Activated T-helper 1 cell treated with anti-CD3 and anti-CD28 coated beads, Interleukin-2, amount 50 U/mL, for 16 hours (primary cell): ENCODE results near the gene P2RY11.

ENCODE experiments used
- DNase-seq, 2 donors: peaks; one replicate each; pipeline ENCODE4 v3.0.0-alpha.2; 2020; ENCODE audit warnings: low read depth in 1 of 2, low spot score in 1 of 2

Gene P2RY11, protein sequence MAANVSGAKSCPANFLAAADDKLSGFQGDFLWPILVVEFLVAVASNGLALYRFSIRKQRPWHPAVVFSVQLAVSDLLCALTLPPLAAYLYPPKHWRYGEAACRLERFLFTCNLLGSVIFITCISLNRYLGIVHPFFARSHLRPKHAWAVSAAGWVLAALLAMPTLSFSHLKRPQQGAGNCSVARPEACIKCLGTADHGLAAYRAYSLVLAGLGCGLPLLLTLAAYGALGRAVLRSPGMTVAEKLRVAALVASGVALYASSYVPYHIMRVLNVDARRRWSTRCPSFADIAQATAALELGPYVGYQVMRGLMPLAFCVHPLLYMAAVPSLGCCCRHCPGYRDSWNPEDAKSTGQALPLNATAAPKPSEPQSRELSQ

DNA sequence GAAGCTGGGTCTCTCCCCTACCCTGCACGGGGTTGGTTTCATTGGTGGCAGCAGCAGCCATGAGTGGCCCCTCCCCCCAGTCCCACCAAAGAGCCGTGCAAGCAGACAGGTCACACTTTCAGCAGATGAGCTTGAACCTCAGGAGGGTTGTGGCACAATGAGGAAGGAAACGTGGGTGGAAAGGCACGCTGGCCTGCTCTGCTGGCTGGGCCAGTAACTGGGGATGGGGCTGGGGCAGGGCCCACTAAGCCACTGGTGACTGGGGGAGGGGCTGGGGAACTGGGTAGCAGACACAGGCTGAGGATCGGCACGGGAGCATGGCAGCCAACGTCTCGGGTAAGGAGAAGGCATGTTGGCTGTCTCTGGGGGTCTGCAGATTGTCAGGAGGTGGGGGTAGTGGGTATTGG, at the start of gene P2RY11:
Gene P2RY11 (plus strand): TSS at position 289 of the 407 bp plus-strand sequence. CDS start 29 bp downstream, at position 318.
- DNase-seq: no peak

DNA sequence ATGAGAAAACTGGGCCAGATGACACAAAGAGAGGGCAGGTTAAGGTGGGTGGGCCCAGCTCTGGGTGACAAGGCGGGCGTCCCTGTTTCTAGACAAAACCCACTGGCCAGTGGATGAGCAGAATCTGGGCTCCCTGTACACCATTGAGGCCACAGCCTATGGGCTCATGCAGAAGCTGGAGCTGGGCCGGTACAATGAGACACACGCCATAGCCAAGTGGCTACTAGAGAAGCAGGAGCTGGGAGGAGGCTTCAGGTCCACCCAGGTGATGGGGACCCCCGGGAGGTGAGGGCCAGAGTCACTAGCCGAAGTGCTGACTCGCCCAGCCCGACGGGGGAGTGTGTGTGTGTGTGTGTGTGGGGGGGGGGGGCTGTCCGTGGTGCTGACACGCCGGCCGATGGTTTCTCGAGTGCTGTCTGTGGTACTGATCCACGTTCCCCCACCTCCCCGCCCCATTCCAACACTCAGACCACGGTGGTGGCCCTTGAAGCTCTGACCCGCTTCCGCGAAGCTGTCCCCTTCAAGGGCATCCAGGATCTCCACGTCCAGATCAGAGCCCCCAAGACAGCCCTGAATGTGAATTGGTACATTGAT, 49.7 kb upstream of the P2RY11 start:
- DNase-seq: no peak

DNA sequence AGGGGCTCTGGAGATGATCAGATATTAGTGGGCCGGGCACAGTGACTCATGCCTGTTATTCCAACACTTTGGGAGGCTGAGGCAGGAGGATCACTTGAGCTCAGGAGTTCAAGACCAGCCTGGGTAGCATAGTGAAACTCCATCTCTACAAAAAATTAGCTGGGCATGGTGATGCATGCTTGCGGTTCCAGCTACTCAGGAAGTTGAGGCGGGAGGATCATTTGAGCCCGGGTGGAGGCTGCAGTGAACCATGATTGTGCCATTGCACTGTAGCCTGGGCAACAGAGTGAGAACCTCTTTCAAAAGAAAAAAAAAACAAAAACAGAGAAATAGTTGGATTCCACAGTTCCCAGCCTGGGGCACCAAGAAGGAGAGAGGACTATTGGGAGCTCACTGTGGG, 43.3 kb upstream of the P2RY11 start:
- DNase-seq: no peak

DNA sequence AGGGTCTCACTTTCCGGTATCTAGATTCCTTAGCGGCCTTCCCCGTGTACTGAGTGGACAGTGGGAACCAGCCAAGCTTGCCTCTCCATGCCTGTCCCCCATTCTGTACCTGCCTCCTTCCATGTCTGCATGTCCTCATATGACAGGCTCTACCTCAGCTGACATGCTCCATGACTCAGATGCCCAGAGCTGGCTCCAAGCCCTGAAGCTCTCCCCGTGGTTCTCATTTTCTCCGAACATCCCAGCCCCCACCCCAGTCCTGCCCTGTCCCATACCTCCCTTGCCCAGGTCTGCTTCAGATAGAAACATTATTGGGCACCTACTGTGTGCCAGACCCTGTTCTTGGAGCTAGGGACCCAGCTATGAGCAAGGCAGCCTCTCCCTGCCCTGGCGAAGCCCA, 42.4 kb upstream of the P2RY11 start:
- no peak for DNase-seq

DNA sequence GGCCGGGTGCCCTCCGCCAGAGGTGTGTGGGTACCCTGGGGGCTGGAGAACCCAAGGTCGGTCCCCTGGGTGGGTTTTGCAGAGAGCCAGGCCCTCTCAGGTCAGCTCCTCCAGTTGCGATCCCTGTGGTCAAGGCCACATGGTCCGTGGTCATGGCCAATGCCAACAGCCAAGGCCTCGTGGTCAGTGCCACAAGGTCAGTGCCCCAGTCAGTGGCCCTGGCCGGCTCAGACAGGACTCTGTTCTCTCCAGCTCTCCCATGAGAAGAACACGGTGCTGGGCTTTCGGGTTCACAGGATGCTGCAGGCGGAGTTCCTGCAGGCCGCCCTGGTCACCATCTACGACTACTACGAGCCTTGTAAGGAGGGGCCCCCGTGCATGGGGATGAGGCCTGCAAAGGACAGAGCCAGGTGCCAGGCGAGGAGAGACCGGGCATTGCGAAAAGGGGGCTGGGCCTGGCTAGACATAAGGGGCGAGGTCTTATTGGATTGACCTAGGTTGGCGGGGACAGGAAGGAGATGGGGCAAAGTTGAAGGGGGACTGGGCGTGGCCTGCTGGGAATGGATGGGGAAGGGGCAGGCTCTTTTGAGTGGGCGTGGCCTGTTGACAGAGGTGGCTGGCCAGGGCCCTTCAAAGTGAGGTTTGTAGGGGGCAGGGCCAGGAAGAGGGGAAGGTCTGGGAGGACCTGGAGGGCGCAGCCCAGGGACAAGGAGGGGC, 40.6 kb upstream of the P2RY11 start:
- no peak for DNase-seq

DNA sequence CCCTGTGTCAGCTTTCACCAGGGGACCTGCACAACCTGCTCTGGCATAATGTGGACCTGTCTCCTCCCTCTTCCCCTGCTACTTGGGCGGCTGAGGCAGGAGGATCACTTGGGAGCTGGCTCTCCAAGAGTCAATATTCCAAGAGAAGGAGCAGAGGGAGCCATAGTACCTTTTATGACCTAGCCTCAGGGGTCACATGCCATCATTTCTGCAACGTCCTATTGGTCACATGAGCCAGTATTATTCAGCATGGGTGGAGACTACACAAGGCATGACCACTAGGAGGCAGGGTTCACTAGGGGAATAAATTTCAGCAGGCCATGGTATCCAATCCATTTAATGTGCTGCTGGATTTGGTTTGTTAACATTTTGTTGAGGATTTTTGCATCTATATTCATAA, 37.3 kb upstream of the P2RY11 start:
- DNase-seq: no peak

DNA sequence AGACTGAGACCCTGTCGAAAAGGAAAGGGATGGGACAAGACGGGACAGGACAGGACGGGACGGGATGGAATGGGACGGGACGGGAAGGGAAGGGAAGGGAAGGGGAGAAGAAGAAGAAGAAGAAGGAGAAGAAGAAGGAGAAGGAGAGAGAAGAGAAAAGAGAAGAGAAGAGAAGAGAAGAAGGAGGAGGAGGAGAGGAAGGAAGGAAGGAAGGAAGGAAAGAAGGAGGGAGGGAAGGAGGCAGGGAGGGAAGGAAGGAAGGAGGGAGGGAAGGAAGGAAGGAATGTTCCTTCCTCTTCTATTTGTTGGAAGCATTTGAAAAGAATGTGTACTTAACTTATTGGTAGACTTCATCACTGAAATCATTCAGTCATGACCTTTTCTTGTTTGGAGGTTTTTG, 35.0 kb upstream of the P2RY11 start:
- DNase-seq: no peak

DNA sequence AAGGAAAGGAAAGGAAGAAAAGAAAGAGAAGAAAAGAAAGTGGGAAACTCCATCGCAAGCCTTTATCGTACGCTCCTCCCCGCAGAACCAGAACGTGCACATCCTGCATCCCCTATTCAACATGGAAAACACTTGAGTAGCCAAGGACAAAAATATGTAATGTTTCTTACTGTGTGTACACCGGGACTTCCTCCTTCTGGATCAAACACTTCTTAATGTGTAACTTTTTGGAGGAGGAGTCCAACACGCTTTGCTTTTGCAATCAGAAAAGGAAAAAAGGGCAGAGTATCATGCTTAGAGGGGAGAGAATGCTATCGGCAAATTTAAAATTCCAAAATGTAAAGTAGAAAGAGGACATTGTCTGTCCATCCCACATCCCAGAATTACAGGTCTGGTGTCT, 33.2 kb upstream of the P2RY11 start:
- DNase-seq: no peak

DNA sequence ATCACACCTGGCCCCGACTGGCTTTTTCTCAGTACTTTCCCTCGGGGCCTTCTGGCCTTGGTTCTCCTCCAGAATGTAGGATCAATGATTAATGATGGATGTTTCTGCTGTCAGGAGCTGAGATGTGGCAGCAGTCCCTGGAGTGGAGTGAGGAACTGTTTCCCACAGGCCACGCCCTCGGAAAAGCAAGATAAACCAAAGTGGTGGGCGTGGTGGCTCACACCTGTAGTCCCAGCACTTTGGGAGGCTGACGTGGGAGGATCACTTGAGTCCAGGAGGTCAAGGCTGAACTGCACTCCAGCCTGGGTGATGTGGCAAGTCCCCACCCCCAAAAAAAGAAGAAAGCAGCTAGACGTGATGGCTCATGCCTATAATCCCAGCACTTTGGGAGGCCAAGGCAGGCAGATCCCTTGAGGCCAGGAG, 32.5 kb upstream of the P2RY11 start:
- DNase-seq: no peak

DNA sequence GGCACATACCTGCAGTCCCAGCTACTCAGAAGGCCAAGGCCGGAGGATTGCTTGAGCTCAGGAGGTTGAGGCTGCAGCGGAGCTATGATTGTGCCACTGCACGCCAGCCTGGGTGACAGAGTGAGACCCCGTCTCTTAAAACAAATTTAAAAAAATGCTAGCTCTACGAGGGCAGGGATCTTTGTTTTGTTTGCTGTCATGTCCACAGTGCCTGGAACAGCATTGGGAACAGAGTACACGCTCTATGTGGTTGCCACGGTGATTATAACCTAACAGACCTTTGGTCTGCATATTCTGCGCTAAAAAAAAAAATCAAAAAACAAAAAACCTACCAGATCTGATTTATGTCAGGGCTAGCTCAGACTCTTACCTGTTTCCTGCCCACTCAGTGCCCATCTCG, 27.6 kb upstream of the P2RY11 start:
- no peak for DNase-seq

DNA sequence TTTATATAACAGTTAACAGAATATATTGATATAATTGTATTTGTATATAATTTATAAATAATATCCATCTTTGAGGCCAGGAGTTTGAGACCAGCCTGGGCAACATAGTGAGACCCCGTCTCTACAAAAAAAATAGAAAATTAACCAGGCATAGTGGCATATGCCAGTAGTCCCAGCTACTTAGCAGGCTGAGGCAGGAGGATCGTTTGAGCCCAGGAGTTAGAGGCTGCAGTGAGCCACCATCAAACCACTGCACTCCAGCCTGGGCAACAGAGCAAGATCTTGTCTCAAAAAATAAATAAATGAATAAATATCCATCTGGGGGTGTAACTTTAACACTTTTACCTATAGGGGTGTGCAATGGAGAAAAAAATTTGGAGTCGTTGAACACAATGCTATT, 26.7 kb upstream of the P2RY11 start:
- DNase-seq: no peak

DNA sequence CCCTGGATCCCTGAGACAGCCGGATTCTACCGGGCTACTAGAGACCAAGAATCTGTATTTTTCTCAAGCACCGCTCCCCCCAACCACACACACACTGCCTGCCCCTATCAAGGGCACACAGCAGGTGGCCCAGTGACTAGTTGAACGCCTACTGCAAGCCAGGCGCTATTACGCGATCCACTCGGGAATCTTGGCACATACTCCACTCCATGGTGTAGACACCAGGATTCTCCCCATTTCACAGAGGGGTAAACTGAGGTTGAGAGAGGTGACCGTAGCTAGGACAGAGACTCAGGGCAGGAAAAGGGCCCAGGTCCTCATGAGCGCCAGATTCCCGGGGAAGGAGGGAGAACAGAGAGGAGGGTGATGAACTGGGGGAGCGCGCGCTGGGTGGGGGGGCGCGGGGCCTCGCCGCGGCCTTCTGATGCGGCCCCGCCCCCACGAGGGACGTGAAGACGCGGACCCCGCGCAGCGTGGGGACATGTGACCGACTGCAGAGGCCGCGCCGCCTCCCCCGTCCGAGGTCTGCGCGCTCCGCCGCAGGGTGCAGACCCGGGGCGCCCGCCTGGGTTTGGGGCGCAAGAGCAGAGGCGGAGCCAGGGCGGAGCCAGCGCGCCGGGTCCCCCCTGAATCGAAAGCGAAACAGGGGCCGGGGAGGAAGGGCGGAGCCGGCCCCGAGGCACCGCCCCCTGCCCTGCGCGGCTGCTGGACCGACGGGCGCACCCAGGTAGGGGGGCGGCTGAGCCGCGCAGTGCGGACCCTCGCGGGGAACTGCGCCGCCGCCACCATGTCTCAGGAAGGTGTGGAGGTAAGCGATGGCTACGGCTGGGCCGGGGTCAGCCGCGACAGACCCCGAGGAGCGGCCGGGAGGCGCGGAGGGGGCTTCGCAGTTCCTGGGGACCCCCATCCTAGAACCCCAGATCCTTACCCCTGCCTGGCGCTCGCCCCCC, 25.6 kb upstream of the P2RY11 start, which contains the start of gene SHFL:
Gene SHFL (plus strand): TSS at position 677 of the 950 bp plus-strand sequence. CDS start 111 bp downstream, at position 788.
- DNase-seq: peak; percentile 61 to 73

DNA sequence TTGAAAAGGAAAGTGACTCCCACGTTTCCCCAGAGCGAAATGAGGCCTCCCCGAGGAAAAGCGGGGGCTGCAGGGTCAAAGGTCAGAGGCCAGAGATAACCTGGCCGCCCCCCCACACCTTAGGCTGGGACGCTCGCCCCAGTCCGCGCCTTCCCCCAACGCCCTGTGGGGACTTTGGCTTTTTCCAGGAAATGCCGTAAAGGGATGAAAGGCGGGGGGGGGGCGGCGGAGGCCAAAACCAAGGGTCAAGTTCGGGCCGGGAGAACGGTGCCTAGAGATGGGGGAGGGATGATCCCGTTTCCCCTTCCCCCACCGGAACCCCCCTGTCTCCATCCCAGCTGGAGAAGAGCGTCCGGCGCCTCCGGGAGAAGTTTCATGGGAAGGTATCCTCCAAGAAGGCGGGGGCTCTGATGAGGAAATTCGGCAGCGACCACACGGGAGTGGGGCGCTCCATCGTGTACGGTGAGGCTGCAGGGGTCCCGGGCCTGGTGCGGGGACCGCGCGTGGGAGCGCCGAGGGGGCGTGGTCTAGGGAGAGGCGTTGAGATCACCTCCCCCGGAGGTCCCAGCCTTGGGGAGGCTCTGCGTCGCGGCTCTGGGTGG, 24.8 kb upstream of the P2RY11 start:
- DNase-seq: no peak

DNA sequence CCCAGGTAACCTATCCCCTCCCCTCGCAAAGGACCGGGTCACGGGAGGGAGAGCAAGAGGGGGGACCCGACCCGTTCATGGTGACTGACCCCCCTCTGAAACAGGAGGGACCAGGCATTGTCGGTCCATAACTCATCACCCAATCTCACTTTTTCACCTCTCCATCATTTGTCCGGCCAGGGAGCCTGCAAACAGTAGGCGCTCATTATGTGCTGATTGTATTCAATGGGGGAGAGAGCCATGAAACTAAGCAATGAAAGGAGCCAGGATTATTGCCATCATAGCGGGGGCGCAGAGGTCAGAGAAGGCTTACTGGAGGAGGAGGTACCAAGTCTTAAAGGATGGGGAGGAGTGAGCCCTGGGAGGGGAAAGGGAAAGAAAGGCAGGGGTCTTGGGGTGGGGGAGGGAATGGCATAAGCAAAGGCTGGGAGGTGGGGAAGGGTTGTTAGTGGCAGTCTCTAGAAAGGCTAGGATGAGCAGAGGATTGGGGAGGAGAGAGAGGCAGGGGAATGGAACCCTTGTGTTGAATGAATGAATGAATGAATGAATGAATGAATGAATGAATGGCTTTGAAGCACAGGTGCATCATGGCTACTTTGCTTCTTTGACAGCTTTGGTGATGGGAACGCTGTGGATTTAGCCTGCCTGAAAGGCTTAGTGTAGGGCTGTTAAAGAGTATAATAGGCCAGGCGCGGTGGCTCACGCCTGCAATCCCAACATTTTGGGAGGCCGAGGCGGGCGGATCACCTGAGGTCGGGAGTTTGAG, 24.0 kb upstream of the P2RY11 start:
- DNase-seq: no peak

DNA sequence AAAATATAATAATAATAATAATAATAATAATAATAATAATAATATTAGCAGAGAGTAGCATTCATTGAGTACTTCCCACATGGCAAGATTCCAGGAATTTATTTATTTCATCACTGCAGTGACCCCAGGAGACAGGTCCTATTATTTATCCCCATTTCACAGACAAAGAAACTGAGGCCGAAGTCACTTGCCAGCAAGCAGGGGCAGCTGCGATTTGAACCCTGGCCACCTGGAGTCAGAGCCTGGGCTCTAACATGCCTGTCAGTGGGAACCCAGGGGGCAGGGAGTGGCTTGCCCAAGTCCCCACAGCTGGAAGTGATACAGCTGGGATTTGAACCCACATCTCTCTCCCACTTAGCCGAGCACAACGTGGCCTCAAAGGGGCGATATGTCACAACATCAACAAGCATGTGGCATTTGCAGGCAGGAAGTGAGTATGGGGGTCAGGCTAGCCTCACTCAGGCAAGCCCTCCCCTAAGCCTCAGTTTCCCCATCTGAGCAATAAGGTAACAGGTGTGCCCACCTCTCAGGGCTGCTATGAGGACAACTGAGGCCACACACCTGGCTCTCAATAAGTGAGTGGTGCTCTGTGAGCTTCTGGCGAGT, 22.4 kb upstream of the P2RY11 start:
- no peak for DNase-seq

DNA sequence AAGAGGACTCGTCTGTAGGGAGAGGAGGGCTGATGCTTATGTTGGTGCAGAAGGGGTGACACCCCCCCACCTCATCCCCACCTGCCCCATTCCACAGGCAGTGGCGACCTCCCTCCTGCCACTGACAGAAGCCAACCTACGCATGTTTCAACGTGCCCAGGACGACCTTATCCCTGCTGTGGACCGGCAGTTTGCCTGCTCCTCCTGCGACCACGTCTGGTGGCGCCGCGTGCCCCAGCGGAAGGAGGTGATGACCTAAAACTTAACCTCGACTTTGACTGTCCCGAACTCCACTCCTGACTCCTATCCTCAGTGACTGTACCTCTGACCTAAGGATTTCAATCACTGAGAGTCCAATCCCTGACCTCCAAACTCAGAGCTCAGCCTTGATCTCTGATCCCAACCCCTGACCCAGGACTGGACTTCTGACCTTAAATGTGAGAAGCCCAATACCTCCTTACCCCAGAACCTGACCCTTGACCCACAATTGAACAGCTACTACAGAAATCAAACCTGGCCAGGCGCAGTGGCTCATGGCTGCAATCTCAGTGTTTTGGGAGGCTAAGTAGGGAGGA, 21.6 kb upstream of the P2RY11 start:
- no peak for DNase-seq

DNA sequence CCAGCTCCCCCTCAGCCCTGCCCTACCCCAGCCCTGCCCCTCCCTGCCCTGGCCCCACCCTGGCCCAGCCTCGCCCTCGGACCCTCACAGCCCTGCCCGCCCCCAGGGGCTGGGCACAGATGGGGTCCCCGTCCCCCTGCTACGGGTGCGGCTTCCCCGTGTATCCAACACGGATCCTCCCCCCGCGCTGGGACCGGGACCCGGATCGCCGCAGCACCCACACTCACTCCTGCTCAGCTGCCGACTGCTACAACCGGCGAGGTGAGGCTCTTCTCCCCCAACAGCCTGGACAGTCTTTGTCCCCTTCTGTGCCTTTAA, 20.2 kb upstream of the P2RY11 start:
- DNase-seq: no peak

DNA sequence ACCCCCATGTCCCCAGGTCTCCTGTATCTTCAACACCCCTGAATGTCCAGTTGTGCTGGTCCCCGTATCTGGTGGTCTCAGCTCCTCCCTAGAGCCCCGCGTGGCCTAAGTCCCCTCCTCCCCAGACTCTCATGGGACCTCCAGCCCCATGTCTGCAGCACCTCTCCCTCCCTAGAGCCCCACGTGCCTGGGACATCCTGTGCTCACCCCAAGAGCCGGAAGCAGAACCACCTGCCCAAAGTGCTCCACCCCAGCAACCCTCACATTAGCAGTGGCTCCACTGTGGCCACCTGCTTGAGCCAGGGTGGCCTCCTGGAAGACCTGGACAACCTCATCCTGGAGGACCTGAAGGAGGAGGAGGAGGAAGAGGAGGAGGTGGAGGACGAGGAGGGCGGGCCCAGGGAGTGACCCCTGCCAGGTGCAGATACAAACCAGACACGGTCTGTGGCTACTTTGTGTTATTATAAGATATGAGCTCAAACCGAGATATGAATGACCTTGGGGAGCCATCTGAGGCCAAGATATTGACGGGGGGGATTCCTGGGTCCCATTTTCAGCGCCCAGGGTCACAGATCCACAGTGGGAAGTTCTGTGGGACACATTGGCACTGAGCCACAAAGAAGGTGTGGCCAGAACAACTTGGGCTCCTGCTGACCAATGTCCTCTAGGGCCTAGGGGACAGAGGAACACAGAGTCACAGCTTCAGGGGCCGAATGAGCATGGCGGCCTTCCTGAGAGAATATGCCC, 19.4 kb upstream of the P2RY11 start:
- DNase-seq: no peak
